Posterior cingulate gyrus (tissue), 11 donors: Measurements from ENCODE around the gene PERM1.
"Not testable (repeated sequence)": the region's sequence is repeated elsewhere in the genome, so short reads cannot be mapped to it uniquely, and the experiment has no call there.

Source experiments
- DNase-seq, 10 donors: peaks; one replicate each; pipeline versions ENCODE4 v3.0.0 to v3.0.0-alpha.2; 2020 to 2021; ENCODE audit warnings: mixed read lengths in 3 of 10
- intact Hi-C: fragments of 100-400 bp; cut with DNase I; formaldehyde crosslinking; loops from one replicate; pipeline ENCODE4 v1.15.1; 2023

The PERM1 gene

GRCh38 chr1:954927-955326, 27.0 kb downstream of the PERM1 start:
- no peak for DNase-seq
- intact Hi-C loops: no loop called here

GRCh38 chr1:953524-954320, 28.2 kb downstream of the PERM1 start:
- DNase-seq: no peak
- intact Hi-C loops: no loop called here

- no peak for DNase-seq
- intact Hi-C loops: no loop called here
These were observed 29.3 kb downstream of the PERM1 start for GRCh38 chr1:952603-953002.

- DNase-seq: no peak
- intact Hi-C loops: no loop called here
These were observed 29.7 kb downstream of the PERM1 start for GRCh38 chr1:952201-952600.

- no peak for DNase-seq
- intact Hi-C loops: no loop called here
These were observed 30.5 kb downstream of the PERM1 start for GRCh38 chr1:951364-951763.

GRCh38 chr1:950881-951280, 31.0 kb downstream of the PERM1 start:
- intact Hi-C loops: no loop called here
- no peak for DNase-seq

- no peak for DNase-seq
- intact Hi-C loops: no loop called here
These were observed 31.6 kb downstream of the PERM1 start for GRCh38 chr1:950268-950667.

GRCh38 chr1:947958-948357, 33.9 kb downstream of the PERM1 start:
- intact Hi-C loops: no loop called here
- DNase-seq: no peak

- intact Hi-C loops, DNase-seq: not testable (repeated sequence)
These were observed 35.1 kb downstream of the PERM1 start for GRCh38 chr1:946811-947210.

- intact Hi-C loops: no loop called here
These were observed 36.0 kb downstream of the PERM1 start for GRCh38 chr1:945688-946556.

GRCh38 chr1:944341-945325, 37.3 kb downstream of the PERM1 start:
- intact Hi-C loops: no loop called here
- no peak for DNase-seq

More at GRCh38 chr1:945688-946556, 36.0 kb downstream of the PERM1 start:
- no peak for DNase-seq

GRCh38 chr1:943545-944340, 38.1 kb downstream of the PERM1 start:
- no peak for DNase-seq
- intact Hi-C loops: no loop called here

- DNase-seq: no peak
- intact Hi-C loops: no loop called here
These were observed 38.9 kb downstream of the PERM1 start for GRCh38 chr1:942864-943533.

GRCh38 chr1:942411-942821, 39.5 kb downstream of the PERM1 start:
- no peak for DNase-seq
- intact Hi-C loops: no loop called here

GRCh38 chr1:941588-942383, 40.1 kb downstream of the PERM1 start:
- intact Hi-C loops: no loop called here
- peak in 1 of 10 donors; percentile 39 for DNase-seq

GRCh38 chr1:941015-941587, 40.8 kb downstream of the PERM1 start:
- intact Hi-C loops: no loop called here
- no peak for DNase-seq

- intact Hi-C loops: no loop called here
- DNase-seq: peak in 1 of 10 donors; percentile 58
These were observed 41.5 kb downstream of the PERM1 start for GRCh38 chr1:940107-941014.
